Measurements from ENCODE around the gene ABHD1.
"Not testable (repeated sequence)": the region's sequence is repeated elsewhere in the genome, so short reads cannot be mapped to it uniquely, and the experiment has no call there.

Gene ABHD1

DNA sequence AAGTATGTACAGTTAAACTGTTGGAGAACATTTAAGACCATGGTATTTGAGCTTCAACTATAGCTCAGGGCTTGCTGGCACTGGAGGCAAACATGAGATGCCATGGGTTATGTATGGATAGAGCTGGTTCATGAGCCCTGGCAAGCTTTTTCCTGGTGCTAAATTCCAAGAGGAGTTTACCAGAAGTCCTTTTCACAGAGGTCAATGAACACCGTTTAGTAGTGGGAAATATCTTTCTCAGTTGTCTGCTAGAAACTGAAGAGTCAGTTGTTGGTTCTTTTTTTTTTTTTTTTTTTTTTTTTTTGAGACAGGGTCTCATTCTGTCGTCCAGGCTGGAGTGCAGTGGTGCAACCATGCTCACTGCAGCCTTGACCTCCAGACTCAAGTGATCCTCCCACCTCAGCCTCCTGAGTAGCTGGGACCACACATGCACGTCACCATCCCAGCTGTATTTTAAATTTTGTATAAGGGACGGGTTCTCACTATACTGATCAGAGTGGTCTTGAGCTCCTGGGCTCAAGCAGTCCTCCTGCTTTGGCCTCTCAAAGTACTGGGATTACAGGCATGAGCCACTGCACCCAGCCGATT is 35.7 kb upstream of the ABHD1 start:
- DNase-seq, result no peak

DNA sequence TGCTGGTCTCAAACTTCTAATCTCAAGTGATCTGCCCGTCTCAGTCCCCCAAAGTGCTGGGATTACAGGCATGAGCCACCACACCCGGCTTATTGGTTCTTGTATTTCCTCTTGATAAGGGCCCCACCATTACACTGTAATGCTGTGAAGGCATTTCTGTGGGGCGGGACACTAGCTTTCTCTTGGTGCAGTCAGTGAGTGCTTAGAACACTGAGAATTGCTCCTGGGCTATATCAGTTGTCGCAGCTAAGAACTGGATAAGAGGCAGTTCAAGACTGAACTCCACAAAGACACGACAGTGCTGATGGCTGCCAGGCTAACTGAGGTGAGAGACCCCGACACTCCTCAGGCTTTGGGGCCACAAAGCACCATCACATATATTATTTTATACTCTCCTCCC is 35.0 kb upstream of the ABHD1 start:
- no peak for DNase-seq

DNA sequence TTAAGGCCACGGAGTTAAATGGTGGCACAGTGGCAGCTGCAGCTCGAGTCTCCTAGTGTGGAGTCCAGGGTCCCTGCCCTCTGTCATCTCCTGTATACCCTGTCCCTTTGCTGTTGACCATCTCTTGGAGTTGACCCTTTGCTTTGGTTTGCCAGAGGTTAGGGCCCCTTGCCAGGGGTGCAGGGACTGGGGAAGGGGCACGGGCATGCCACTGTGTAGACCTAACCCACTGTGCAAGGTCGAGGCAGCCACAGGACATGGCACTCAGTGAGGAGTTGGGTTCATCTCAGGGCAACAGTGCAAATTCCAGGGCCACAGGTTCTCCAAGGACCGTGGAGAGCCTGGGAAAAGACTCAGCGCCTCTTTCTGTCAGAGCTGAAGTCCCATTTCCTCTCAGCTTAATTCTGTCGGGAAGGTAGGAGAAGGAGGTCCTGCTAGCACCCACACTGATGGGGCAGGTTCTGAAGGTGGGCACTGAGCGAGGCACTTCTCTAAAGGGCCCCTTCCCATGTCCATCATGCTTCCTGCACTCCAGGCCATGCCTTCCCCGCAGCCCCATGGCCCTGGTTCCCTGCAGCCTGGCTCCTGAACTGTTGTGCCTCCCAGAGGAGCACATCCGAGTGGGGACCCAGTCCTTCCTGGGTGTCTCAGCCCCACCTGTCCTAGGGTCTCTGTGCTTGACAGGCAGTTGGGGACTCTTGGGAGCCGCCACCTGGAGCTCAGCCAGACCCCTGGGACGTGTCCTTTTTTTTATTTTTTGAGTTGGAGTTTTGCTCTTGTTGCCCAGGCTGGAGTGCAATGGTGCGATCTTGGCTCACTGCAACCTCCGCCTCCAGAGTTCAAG is 34.3 kb upstream of the ABHD1 start:
- DNase-seq, result no peak

GRCh38 chr2:27091746-27092695 is 31.6 kb upstream of the ABHD1 start:
- no peak for DNase-seq

GRCh38 chr2:27092696-27093429 is 30.8 kb upstream of the ABHD1 start:
- no peak for DNase-seq

DNA sequence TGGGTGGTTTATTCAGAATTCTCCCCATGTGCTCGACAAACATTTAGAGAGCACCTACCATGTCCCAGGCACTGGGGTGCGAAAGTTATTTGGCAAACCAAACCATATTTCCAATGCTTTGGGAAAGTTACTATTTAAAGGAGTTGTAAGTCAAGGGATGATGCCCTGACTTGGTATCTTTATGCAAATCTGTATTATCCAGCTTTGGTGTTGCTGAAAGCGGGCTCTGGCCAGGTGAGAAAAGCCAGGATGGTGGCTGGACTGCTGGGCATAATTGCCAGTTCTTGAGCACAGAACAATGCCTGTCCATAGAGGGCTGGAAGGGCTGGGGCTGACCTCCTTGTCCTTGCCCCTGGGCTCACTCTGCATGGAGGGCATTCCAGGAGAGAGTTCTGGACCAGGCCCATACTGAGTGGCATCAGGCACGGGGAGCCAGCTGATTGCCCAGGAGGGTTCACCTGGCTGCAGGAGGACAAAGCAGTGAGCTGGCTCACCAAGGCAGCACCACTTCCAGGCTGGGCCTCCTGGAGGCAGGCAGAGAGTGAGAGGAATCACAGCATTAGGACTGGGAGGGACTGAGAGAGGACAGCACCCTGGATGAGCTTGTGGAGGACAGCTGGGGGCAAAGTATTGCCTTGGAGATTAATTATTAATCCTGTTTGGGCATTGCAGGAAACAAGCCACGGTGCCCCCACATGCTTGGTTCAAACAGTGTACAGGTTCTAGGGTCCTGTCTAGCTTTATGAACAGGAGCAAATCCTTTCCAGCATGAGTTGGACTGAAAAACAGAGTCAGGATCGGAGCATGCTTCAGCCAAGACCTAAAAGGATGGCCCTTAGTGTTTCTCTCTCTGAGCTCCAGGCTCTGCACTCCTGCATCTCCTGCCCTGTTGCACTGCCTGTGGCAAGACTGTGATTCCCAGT is 29.9 kb upstream of the ABHD1 start:
- DNase-seq, result no peak

DNA sequence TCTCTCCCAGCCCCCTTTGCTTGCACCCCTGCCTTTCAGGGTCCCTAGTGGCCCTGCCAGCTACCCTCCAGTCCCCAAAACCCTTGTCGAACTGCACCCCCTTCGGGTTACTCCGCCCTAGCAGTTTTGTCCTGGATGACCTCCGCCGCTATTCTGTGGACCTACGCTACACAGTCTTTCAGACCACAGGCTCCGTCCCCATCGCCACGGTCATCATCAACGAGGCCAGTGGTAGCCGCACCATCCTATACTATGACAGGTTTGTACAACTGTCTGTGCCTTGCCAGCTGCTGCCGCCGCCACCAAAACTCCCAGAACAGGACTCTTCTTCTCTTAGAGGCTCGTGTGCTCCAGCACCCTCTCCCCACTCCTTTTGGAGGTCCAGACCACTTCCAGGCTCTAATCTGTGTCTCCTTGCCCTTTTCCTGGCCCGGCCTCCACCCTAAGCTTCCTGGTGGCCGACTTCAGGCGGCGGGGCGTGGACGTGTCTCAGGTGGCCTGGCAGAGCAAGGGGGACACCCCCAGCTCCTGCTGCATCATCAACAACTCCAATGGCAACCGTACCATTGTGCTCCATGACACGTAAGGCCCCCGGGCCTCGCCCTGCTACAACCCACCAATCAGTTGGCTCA is 29.1 kb upstream of the ABHD1 start:
- no peak for DNase-seq

DNA sequence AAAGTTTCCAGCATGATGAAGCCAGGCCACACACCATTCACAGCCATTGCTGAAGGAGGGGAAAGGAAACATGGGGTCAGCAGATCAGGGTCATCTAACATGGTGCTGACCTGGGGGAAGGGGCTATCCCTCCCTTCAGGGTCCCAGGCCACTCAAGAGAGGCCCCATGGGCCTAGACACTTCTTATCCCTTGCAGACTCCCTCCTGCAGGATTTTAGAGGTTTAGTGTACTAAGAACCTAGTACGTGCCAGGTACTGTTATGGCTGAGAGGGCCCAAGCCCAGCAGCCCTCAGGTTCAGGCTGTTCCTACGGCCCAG is 28.2 kb upstream of the ABHD1 start:
- no peak for DNase-seq

DNA sequence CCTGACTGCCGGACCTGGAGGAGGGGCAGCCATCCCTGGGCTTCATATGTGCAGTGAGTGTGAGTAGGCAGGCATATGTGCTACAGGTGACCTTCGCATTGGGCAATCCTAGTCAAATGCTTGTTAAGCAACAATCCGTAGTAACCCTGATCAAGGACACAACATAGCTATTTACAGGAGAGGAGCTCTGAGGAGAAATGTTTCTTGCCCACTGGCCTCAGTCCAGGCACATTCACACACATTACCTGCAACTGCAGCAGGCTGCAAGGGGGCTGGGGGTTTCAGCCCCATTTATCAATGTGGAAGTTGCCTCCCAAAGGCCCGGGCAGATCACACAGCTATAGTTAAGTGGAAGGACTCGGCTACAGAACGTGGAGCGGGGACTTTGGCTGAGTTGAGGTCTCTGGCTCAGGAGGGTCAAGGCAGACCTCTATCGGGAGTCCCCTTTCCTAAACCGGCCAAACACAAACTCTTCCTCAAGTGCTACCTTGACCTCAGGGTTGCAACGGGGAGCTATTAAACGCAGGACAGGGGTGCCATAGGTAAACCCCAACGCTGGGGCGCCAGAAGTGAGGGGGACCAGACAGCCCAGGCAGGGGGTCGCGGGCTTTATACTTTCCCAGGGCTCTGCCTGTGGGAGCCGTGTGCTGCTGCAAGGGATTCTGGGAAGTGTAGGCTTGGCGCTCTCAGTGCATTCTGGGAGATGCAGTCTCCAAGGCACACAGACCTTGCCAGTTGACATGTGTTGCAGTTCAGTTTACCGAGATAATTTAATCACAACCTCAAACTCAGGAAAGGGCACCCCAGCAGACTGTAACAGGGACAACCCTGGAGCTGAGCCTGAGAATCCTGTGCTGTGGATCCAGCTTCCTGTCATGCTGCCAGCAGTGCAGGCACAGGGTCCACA is 27.6 kb upstream of the ABHD1 start:
- DNase-seq, result peak; percentile 67

GRCh38 chr2:27096748-27097297 is 26.8 kb upstream of the ABHD1 start:
- DNase-seq, result no peak

GRCh38 chr2:27097341-27097740 is 26.3 kb upstream of the ABHD1 start:
- DNase-seq, result no peak

DNA sequence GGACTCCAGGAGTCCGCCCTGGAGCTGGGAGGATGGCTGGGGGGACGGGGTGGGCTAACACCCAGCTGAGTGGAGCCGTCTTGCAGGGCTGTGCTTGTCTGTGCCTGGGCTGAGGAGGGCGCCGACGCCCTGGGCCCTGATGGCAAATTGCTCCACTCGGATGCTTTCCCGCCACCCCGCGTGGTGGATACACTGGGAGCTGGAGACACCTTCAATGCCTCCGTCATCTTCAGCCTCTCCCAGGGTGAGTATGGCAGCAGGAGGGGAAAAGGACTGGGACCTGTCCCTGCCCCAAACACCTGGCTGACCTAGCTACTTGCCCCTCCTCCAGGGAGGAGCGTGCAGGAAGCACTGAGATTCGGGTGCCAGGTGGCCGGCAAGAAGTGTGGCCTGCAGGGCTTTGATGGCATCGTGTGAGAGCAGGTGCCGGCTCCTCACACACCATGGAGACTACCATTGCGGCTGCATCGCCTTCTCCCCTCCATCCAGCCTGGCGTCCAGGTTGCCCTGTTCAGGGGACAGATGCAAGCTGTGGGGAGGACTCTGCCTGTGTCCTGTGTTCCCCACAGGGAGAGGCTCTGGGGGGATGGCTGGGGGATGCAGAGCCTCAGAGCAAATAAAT is 24.2 kb upstream of the ABHD1 start:
- no peak for DNase-seq

DNA sequence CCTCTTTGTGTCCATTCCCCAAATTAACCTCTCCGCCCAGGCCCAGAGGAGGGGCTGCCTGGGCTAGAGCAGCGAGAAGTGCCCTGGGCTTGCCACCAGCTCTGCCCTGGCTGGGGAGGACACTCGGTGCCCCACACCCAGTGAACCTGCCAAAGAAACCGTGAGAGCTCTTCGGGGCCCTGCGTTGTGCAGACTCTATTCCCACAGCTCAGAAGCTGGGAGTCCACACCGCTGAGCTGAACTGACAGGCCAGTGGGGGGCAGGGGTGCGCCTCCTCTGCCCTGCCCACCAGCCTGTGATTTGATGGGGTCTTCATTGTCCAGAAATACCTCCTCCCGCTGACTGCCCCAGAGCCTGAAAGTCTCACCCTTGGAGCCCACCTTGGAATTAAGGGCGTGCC is 23.6 kb upstream of the ABHD1 start:
- no peak for DNase-seq

DNA sequence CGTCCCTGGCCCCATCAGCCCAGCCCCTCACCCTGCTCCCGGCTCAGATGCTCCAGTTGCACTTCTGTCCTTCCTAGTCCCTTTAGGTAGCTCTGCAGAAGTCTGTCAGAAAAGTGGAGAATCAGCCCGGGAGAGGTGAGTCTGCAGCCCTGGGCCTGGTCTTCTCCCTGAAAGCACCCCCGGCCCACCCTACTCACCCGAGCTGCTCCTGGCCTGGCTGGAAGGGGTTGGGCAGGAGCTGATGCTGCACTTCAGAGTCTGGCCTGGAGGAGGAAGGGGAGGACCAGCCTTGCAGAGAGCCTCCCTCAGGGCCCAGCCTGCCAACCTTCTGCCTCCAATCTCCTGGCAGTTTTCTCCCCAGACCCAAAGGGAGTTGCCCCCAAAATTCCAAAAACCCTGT is 21.3 kb upstream of the ABHD1 start:
- no peak for DNase-seq

DNA sequence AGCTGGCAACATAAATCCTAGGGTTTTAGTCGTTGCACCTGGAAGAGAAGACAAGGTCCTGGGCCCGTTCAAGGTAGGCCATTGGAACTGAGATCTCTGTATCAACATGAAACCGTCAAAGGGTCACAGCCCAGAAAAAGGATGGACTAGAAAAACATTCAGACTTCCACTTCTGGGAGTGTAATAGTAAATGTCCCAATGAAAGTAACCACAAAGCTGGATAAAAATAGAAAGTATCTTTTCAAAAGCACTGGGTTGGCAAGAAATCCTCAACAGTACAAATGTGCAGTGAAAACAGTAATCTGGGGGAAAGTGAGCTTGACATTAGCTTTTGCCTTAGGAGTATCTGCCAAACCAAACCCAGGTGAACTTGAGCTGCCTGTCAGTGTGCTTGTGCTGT is 17.6 kb upstream of the ABHD1 start:
- DNase-seq, result no peak

GRCh38 chr2:27108221-27108620 is 15.4 kb upstream of the ABHD1 start:
- DNase-seq, result no peak

DNA sequence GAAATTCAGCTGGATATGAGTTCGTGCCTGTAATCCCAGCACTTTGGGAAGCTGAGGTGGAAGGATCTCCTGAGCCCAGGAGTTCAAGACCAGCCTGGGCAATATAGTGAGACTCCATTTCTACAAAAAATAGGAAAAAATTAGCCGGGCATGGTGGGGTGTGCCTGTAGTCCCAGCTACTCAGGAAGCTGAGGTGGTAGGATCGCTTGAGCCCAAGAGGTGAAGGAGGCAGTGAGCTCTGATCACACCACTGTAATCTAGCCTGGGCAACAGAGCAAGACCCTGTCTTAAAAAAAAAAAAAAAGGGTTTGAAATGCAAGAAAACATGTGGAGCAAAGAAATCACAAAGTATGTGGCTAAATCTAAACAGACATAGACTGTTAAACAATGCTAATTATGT is 14.5 kb upstream of the ABHD1 start:
- DNase-seq, result no peak

- not testable (repeated sequence) for DNase-seq
These were observed 12.8 kb upstream of the ABHD1 start for GRCh38 chr2:27110603-27111352.
